ENCODE results near the gene NARS2.

The NARS2 gene

GRCh38 chr11:78405805-78406204 is 168.9 kb downstream of the NARS2 start:
- no peak for DNase-seq

GRCh38 chr11:78403781-78404180 is 170.9 kb downstream of the NARS2 start:
- no peak for DNase-seq

- DNase-seq: no peak
These were observed 171.8 kb downstream of the NARS2 start for GRCh38 chr11:78402847-78403246.

GRCh38 chr11:78400702-78401101 is 174.0 kb downstream of the NARS2 start:
- no peak for DNase-seq

GRCh38 chr11:78400116-78400515 is 174.5 kb downstream of the NARS2 start:
- no peak for DNase-seq

- DNase-seq: no peak
These were observed 175.5 kb downstream of the NARS2 start for GRCh38 chr11:78399136-78399535.

GRCh38 chr11:78398715-78399114 is 175.9 kb downstream of the NARS2 start:
- no peak for DNase-seq

- no peak for DNase-seq
These were observed 177.3 kb downstream of the NARS2 start for GRCh38 chr11:78397398-78397797.

GRCh38 chr11:78395597-78395996 is 179.1 kb downstream of the NARS2 start:
- DNase-seq: no peak

- no peak for DNase-seq
These were observed 181.8 kb downstream of the NARS2 start for GRCh38 chr11:78392854-78393253.

GRCh38 chr11:78391424-78391823 is 183.2 kb downstream of the NARS2 start:
- DNase-seq: no peak

GRCh38 chr11:78390809-78391208 is 183.9 kb downstream of the NARS2 start:
- no peak for DNase-seq

- no peak for DNase-seq
These were observed 188.3 kb downstream of the NARS2 start for GRCh38 chr11:78386215-78386941.

All from activated naive CD4-positive, alpha-beta T cell (primary cell).